Muscle layer of colon (tissue), 2 donors: ENCODE results near the gene ZNF197.

Source experiments
- H3K27ac ChIP-seq: one replicate; pipeline ENCODE4 v1.7.0; 2013; ENCODE audit warnings: low read depth, mild to moderate bottlenecking, low read length, moderate library complexity
- H3K27me3 ChIP-seq, 2 donors: one replicate each; pipeline ENCODE4 v1.7.0; 2013; ENCODE audit warnings: low read length in 2 of 2, mild to moderate bottlenecking in 2 of 2; ENCODE audit not compliant: insufficient read depth in 2 of 2, control insufficient read depth in 1 of 2
- H3K36me3 ChIP-seq: one replicate; pipeline ENCODE4 v1.7.0; 2013; ENCODE audit warnings: mild to moderate bottlenecking, low read length; ENCODE audit not compliant: insufficient read depth
- H3K4me1 ChIP-seq: one replicate; pipeline ENCODE4 v1.7.0; 2013; ENCODE audit warnings: mild to moderate bottlenecking, low read length; ENCODE audit not compliant: insufficient read depth
- H3K4me3 ChIP-seq, 2 donors: one replicate each; pipeline ENCODE4 v1.7.0; 2013; ENCODE audit warnings: low read length in 2 of 2, low read depth in 1 of 2, mild to moderate bottlenecking in 1 of 2, moderate library complexity in 1 of 2
- H3K9ac ChIP-seq: one replicate; pipeline ENCODE4 v1.7.0; 2013; ENCODE audit warnings: low read length
- H3K9me3 ChIP-seq: one replicate; pipeline ENCODE4 v1.7.0; 2013; ENCODE audit warnings: mild to moderate bottlenecking, low read length
- donor health status: abdominal sarcoma.
- donor health status: Adenocarcinoma of cecum.

Gene ZNF197

GRCh38 chr3:44628716-44629115 is 3.9 kb downstream of the ZNF197 start:
- peaks cover 12% of the 10 kb centered on the region for H3K4me1 ChIP-seq
- no peak overlapping the region for H3K27ac ChIP-seq
- H3K4me3 ChIP-seq, result no peak overlapping the region
- H3K9ac ChIP-seq, result no peak overlapping the region
- no peaks in the 10 kb centered on the region for H3K9me3 ChIP-seq
- H3K27me3 ChIP-seq, result no peaks in the 10 kb centered on the region
- peaks cover 28% of the 10 kb centered on the region for H3K36me3 ChIP-seq

- Histone ChIP-seq H3K9ac (no peak overlapping the region), H3K27me3 (no peaks in the 10 kb centered on the region), H3K4me1 (no peaks in the 10 kb centered on the region), H3K9me3 (no peaks in the 10 kb centered on the region), H3K4me3 (no peak overlapping the region), H3K27ac (no peak overlapping the region), H3K36me3 (peaks cover 39% of the 10 kb centered on the region)
These were observed 7.4 kb downstream of the ZNF197 start for GRCh38 chr3:44632193-44632592.

- H3K27me3 ChIP-seq, result no peaks in the 10 kb centered on the region
- H3K9me3 ChIP-seq, result no peaks in the 10 kb centered on the region
- H3K27ac ChIP-seq, result no peak overlapping the region
- H3K4me3 ChIP-seq, result no peak overlapping the region
- H3K36me3 ChIP-seq, result peaks cover 45% of the 10 kb centered on the region
- no peaks in the 10 kb centered on the region for H3K4me1 ChIP-seq
- no peak overlapping the region for H3K9ac ChIP-seq
These were observed 17.5 kb downstream of the ZNF197 start for GRCh38 chr3:44642337-44642736.

GRCh38 chr3:44643024-44643423 is 18.2 kb downstream of the ZNF197 start:
- Histone ChIP-seq H3K4me1 (no peaks in the 10 kb centered on the region), H3K27ac (no peak overlapping the region), H3K36me3 (peaks cover 42% of the 10 kb centered on the region), H3K9me3 (no peaks in the 10 kb centered on the region), H3K27me3 (no peaks in the 10 kb centered on the region), H3K9ac (no peak overlapping the region), H3K4me3 (no peak overlapping the region)

GRCh38 chr3:44647771-44648170 is 22.9 kb downstream of the ZNF197 start:
- no peaks in the 10 kb centered on the region for H3K27me3 ChIP-seq
- peaks cover 6% of the 10 kb centered on the region for H3K4me1 ChIP-seq
- peak overlapping the region in 1 of 2 donors; percentile 75 for H3K4me3 ChIP-seq

GRCh38 chr3:44648564-44649229 is 23.9 kb downstream of the ZNF197 start, which contains the start of gene ZNF35:
Gene ZNF35, plus strand, starts transcription at chr3:44648732. Its CDS starts 2,336 bp downstream, at chr3:44651068.
- peak within 1 kb of the TSS; percentile 54 for H3K27ac ChIP-seq
- no peaks in the 10 kb centered on the region for H3K9me3 ChIP-seq
- H3K36me3 ChIP-seq, result peaks cover 25% of the 10 kb centered on the region
- H3K9ac ChIP-seq, result peak within 1 kb of the TSS; percentile 76
- H3K4me1 ChIP-seq, result peaks cover 6% of the 10 kb centered on the region
- H3K4me3 ChIP-seq, result peak within 1 kb of the TSS; percentile 75 to 93
- no peaks in the 10 kb centered on the region for H3K27me3 ChIP-seq

More at GRCh38 chr3:44647771-44648170, 22.9 kb downstream of the ZNF197 start:
- no peak overlapping the region for H3K27ac ChIP-seq
- no peak overlapping the region for H3K9ac ChIP-seq
- peaks cover 22% of the 10 kb centered on the region for H3K36me3 ChIP-seq
- H3K9me3 ChIP-seq, result no peaks in the 10 kb centered on the region

GRCh38 chr3:44649709-44650108 is 24.9 kb downstream of the ZNF197 start:
- H3K9me3 ChIP-seq, result no peaks in the 10 kb centered on the region
- H3K36me3 ChIP-seq, result peaks cover 32% of the 10 kb centered on the region
- H3K27ac ChIP-seq, result no peak overlapping the region
- no peaks in the 10 kb centered on the region for H3K27me3 ChIP-seq
- H3K4me3 ChIP-seq, result no peak overlapping the region
- H3K4me1 ChIP-seq, result peaks cover 6% of the 10 kb centered on the region
- no peak overlapping the region for H3K9ac ChIP-seq

GRCh38 chr3:44654039-44654438 is 29.2 kb downstream of the ZNF197 start:
- no peaks in the 10 kb centered on the region for H3K9me3 ChIP-seq
- no peaks in the 10 kb centered on the region for H3K27me3 ChIP-seq
- H3K4me3 ChIP-seq, result no peak overlapping the region
- no peak overlapping the region for H3K9ac ChIP-seq
- H3K4me1 ChIP-seq, result peaks cover 4% of the 10 kb centered on the region
- H3K27ac ChIP-seq, result no peak overlapping the region
- peaks cover 52% of the 10 kb centered on the region for H3K36me3 ChIP-seq

GRCh38 chr3:44659015-44659414 is 34.2 kb downstream of the ZNF197 start:
- Histone ChIP-seq H3K4me3 (no peak overlapping the region), H3K9ac (no peak overlapping the region), H3K27ac (no peak overlapping the region), H3K36me3 (peaks cover 39% of the 10 kb centered on the region), H3K4me1 (no peaks in the 10 kb centered on the region), H3K27me3 (no peaks in the 10 kb centered on the region), H3K9me3 (peaks cover 3% of the 10 kb centered on the region)

- Histone ChIP-seq H3K9me3 (peaks cover 3% of the 10 kb centered on the region), H3K36me3 (peaks cover 35% of the 10 kb centered on the region)
These were observed 34.6 kb downstream of the ZNF197 start for GRCh38 chr3:44659434-44659833.

GRCh38 chr3:44661189-44661588 is 36.4 kb downstream of the ZNF197 start:
- no peak overlapping the region for H3K27ac ChIP-seq
- no peak overlapping the region for H3K4me3 ChIP-seq
- peaks cover 35% of the 10 kb centered on the region for H3K36me3 ChIP-seq
- peaks cover 8% of the 10 kb centered on the region for H3K9me3 ChIP-seq
- H3K9ac ChIP-seq, result no peak overlapping the region
- no peaks in the 10 kb centered on the region for H3K4me1 ChIP-seq
- H3K27me3 ChIP-seq, result no peaks in the 10 kb centered on the region

More at GRCh38 chr3:44659434-44659833, 34.6 kb downstream of the ZNF197 start:
- Histone ChIP-seq H3K27me3 (no peaks in the 10 kb centered on the region), H3K9ac (no peak overlapping the region), H3K27ac (no peak overlapping the region), H3K4me3 (no peak overlapping the region), H3K4me1 (no peaks in the 10 kb centered on the region)

GRCh38 chr3:44665173-44665572 is 40.3 kb downstream of the ZNF197 start:
- no peaks in the 10 kb centered on the region for H3K4me1 ChIP-seq
- H3K4me3 ChIP-seq, result no peak overlapping the region
- no peak overlapping the region for H3K9ac ChIP-seq
- H3K9me3 ChIP-seq, result peaks cover 7% of the 10 kb centered on the region
- peaks cover 4% of the 10 kb centered on the region for H3K36me3 ChIP-seq
- no peak overlapping the region for H3K27ac ChIP-seq
- no peaks in the 10 kb centered on the region for H3K27me3 ChIP-seq
